ENCODE results near the gene TRIM7.
"Not testable (repeated sequence)": the region's sequence is repeated elsewhere in the genome, so short reads cannot be mapped to it uniquely, and the experiment has no call there.

TRIM7 gene

GRCh38 chr5:181169459-181170236, 35.3 kb downstream of the TRIM7 start:
- DNase-seq = not testable (repeated sequence)

- DNase-seq = no peak
Measured at GRCh38 chr5:181168595-181169118, 36.3 kb downstream of the TRIM7 start.

GRCh38 chr5:181167814-181168488, 37.0 kb downstream of the TRIM7 start:
- DNase-seq = peak; percentile 31

GRCh38 chr5:181166812-181167733, 37.9 kb downstream of the TRIM7 start:
- no peak for DNase-seq

- no peak for DNase-seq
Measured at GRCh38 chr5:181164076-181164952, 40.7 kb downstream of the TRIM7 start.

GRCh38 chr5:181163487-181164075, 41.4 kb downstream of the TRIM7 start:
- no peak for DNase-seq

GRCh38 chr5:181161534-181162175, 43.3 kb downstream of the TRIM7 start:
- no peak for DNase-seq

GRCh38 chr5:181160755-181161533, 44.1 kb downstream of the TRIM7 start:
- peak; percentile 56 for DNase-seq

GRCh38 chr5:181160152-181160754, 44.7 kb downstream of the TRIM7 start:
- DNase-seq = peak; percentile 3

GRCh38 chr5:181159286-181160151, 45.5 kb downstream of the TRIM7 start:
- DNase-seq = peak; percentile 25

- no peak for DNase-seq
Measured at GRCh38 chr5:181158869-181159268, 46.1 kb downstream of the TRIM7 start.

GRCh38 chr5:181156758-181157157, 48.2 kb downstream of the TRIM7 start:
- DNase-seq = no peak

- no peak for DNase-seq
Measured at GRCh38 chr5:181153814-181154213, 51.2 kb downstream of the TRIM7 start.

GRCh38 chr5:181152406-181152805, 52.6 kb downstream of the TRIM7 start:
- DNase-seq = no peak

- peak; percentile 2 for DNase-seq
Measured at GRCh38 chr5:181151146-181151545, 53.9 kb downstream of the TRIM7 start.

- DNase-seq = no peak
Measured at GRCh38 chr5:181149806-181150733, 54.9 kb downstream of the TRIM7 start.

- no peak for DNase-seq
Measured at GRCh38 chr5:181149355-181149754, 55.6 kb downstream of the TRIM7 start.
